H9 (cell line): Measurements from ENCODE around the gene SPCS3. TPM values are rescaled to one million over a fixed set of nuclear protein-coding genes. Genes with fewer than 3 reads are reported as not detected.

Source experiments
- DNase-seq: peaks from one replicate; pipeline ENCODE4 v3.0.0-alpha.2; 2017
- H2AFZ ChIP-seq: one replicate; pipeline ENCODE4 v1.6.1; 2013; ENCODE audit warnings: mild to moderate bottlenecking, low read length, control low read depth, moderate library complexity
- H2AK5ac ChIP-seq: 2 replicates; pipeline ENCODE4 v1.6.1; 2013; ENCODE audit warnings: low read length, control low read depth, mixed read lengths; ENCODE audit not compliant: insufficient read length
- H2BK120ac ChIP-seq: one replicate; pipeline ENCODE4 v1.6.1; 2013; ENCODE audit warnings: low read depth, mild to moderate bottlenecking, low read length, control low read depth, inconsistent platforms; ENCODE audit not compliant: poor library complexity, severe bottlenecking
- H2BK12ac ChIP-seq: 2 replicates; pipeline ENCODE4 v1.6.1; 2013; ENCODE audit warnings: low read length, control low read depth, mixed read lengths, low read depth; ENCODE audit not compliant: insufficient read length
- H2BK15ac ChIP-seq: 2 replicates; pipeline ENCODE4 v1.6.1; 2013; ENCODE audit warnings: low read depth, low read length, control low read depth
- H2BK20ac ChIP-seq: one replicate; pipeline ENCODE4 v1.6.1; 2013; ENCODE audit warnings: low read depth, mild to moderate bottlenecking, low read length, control low read depth, inconsistent platforms; ENCODE audit not compliant: poor library complexity, severe bottlenecking
- H2BK5ac ChIP-seq: 2 replicates; pipeline ENCODE4 v1.6.1; 2013; ENCODE audit warnings: low read length, control low read depth, mixed read lengths; ENCODE audit not compliant: insufficient read length
- H3K14ac ChIP-seq: 2 replicates; pipeline ENCODE4 v1.6.1; 2013; ENCODE audit warnings: low read length, control low read depth; ENCODE audit not compliant: insufficient read depth
- H3K18ac ChIP-seq: 2 replicates; pipeline ENCODE4 v1.6.1; 2013; ENCODE audit warnings: low read depth, mild to moderate bottlenecking, mixed read lengths, low read length, control low read depth; ENCODE audit not compliant: insufficient read length
- H3K23ac ChIP-seq: 2 replicates; pipeline ENCODE4 v1.6.1; 2013; ENCODE audit warnings: low read length, control low read depth, mixed read lengths, low read depth; ENCODE audit not compliant: insufficient read length
- H3K23me2 ChIP-seq: 2 replicates; pipeline ENCODE4 v1.6.1; 2013; ENCODE audit warnings: low read depth, mild to moderate bottlenecking, mixed read lengths, low read length, control low read depth; ENCODE audit not compliant: insufficient read length, poor library complexity, severe bottlenecking
- H3K27ac ChIP-seq: 2 replicates; pipeline ENCODE4 v1.5.1; 2013; ENCODE audit warnings: low read length, control low read depth, mixed read lengths, low read depth; ENCODE audit not compliant: insufficient read length
- H3K27me3 ChIP-seq: 2 replicates; pipeline ENCODE4 v1.6.1; 2013; ENCODE audit warnings: low read length, control low read depth, inconsistent platforms; ENCODE audit not compliant: insufficient read depth
- H3K4ac ChIP-seq: 2 replicates; pipeline ENCODE4 v1.6.1; 2013; ENCODE audit warnings: low read depth, mild to moderate bottlenecking, control low read depth, inconsistent platforms, low read length, moderate library complexity
- H3K4me1 ChIP-seq: 2 replicates; pipeline ENCODE4 v1.6.1; 2013; ENCODE audit warnings: low read length, control low read depth, inconsistent platforms; ENCODE audit not compliant: insufficient read depth
- H3K4me2 ChIP-seq: 2 replicates; pipeline ENCODE4 v1.6.1; 2013; ENCODE audit warnings: low read length, control low read depth, mixed read lengths; ENCODE audit not compliant: insufficient read length, insufficient read depth
- H3K56ac ChIP-seq: 2 replicates; pipeline ENCODE4 v1.6.1; 2013; ENCODE audit warnings: low read depth, mild to moderate bottlenecking, mixed read lengths, low read length, control low read depth; ENCODE audit not compliant: insufficient read length
- H3K79me1 ChIP-seq: 2 replicates; pipeline ENCODE4 v1.6.1; 2013; ENCODE audit warnings: low read depth, mild to moderate bottlenecking, moderate library complexity, low read length, control low read depth, inconsistent platforms; ENCODE audit not compliant: insufficient read depth, poor library complexity, severe bottlenecking
- H3K79me2 ChIP-seq: 2 replicates; pipeline ENCODE4 v1.6.1; 2013; ENCODE audit warnings: low read length, control low read depth, inconsistent platforms; ENCODE audit not compliant: insufficient read depth
- H3K9ac ChIP-seq: 2 replicates; pipeline ENCODE4 v1.6.1; 2013; ENCODE audit warnings: low read length, control low read depth, mixed read lengths; ENCODE audit not compliant: insufficient read length; ENCODE audit errors: extremely low read depth
- H3K9me3 ChIP-seq: one replicate; pipeline ENCODE4 v1.6.1; 2013; ENCODE audit warnings: low read depth, low read length, inconsistent platforms; ENCODE audit not compliant: control insufficient read depth
- H3T11ph ChIP-seq: one replicate; pipeline ENCODE4 v1.6.1; 2013; ENCODE audit warnings: mild to moderate bottlenecking, low read length, control low read depth, inconsistent platforms
- H4K20me1 ChIP-seq: one replicate; pipeline ENCODE4 v1.6.1; 2013; ENCODE audit not compliant: control insufficient read depth, insufficient read length, insufficient read depth
- H4K5ac ChIP-seq: 2 replicates; pipeline ENCODE4 v1.6.1; 2013; ENCODE audit warnings: low read depth, mild to moderate bottlenecking, mixed read lengths, low read length, control low read depth; ENCODE audit not compliant: insufficient read length
- H4K8ac ChIP-seq: replicated peaks from 2 replicates; pipeline ENCODE4 v1.6.1; 2013; ENCODE audit warnings: low read length, control low read depth, mixed read lengths, low read depth; ENCODE audit not compliant: insufficient read length
- H4K91ac ChIP-seq: 2 replicates; pipeline ENCODE4 v1.6.1; 2013; ENCODE audit warnings: low read depth, mild to moderate bottlenecking, moderate library complexity, mixed read lengths, low read length, control low read depth; ENCODE audit not compliant: insufficient read length
- H3K27ac Mint-ChIP-seq, 3 experiments: 2 replicates in 2 of 3; 3 replicates in 1 of 3; pipeline ENCODE4 v1.8.0; 2020 to 2021; ENCODE audit warnings: mixed read lengths in 3 of 3, mild to moderate bottlenecking in 1 of 3, moderate library complexity in 1 of 3
- H3K27me3 Mint-ChIP-seq: 2 replicates; pipeline ENCODE4 v1.8.0; 2021; ENCODE audit warnings: low read depth, mild to moderate bottlenecking, moderate library complexity, mixed read lengths
- H3K36me3 Mint-ChIP-seq, 3 experiments: 2 replicates in 2 of 3; 3 replicates in 1 of 3; pipeline ENCODE4 v1.8.0; 2020 to 2021; ENCODE audit warnings: low read depth in 3 of 3, mixed read lengths in 3 of 3; ENCODE audit not compliant: insufficient read depth in 1 of 3
- H3K4me1 Mint-ChIP-seq, 2 experiments: 2 replicates each; pipeline ENCODE4 v1.8.0; 2020; ENCODE audit warnings: mixed read lengths in 2 of 2
- H3K4me3 Mint-ChIP-seq, 2 experiments: 2 replicates in 1 of 2; 3 replicates in 1 of 2; pipeline ENCODE4 v1.8.0; 2020 to 2021; ENCODE audit warnings: mild to moderate bottlenecking in 2 of 2, mixed read lengths in 2 of 2, moderate library complexity in 1 of 2
- H3K9me3 Mint-ChIP-seq, 2 experiments: 2 replicates in 1 of 2; 3 replicates in 1 of 2; pipeline ENCODE4 v1.8.0; 2020; ENCODE audit warnings: mild to moderate bottlenecking in 2 of 2, mixed read lengths in 2 of 2, moderate library complexity in 1 of 2
- CTCF ChIP-seq: fragments of 200-600 bp; sonication (generic); conservative IDR thresholded peaks from 3 replicates; pipeline ENCODE4 v1.8.0; 2021; ENCODE audit warnings: antibody characterized with exemption, mild to moderate bottlenecking
- WGBS: extraction: QIAGEN DNeasy Blood & Tissue Kit; methylation state at CpG from one replicate; pipeline ENCODE4 v1.1.7; 2013; ENCODE audit warnings: missing lambda C conversion rate, low lambda C conversion rate, mixed read lengths; ENCODE audit not compliant: insufficient read length; ENCODE audit errors: extremely low coverage; 5-methylcytosine and 5-hydroxymethylcytosine counted together
- total RNA-seq: library from RNA; stranded (reverse); gene quantifications from 2 replicates; pipeline ENCODE4 v1.2.1, GENCODE V29; 2021

The SPCS3 gene
- total RNA-seq, 1 experiment from 2014 or later, result 113 TPM

GRCh38 chr4:176340871-176341685, 21.3 kb downstream of the SPCS3 start:
- no peak overlapping the region for H3K9ac ChIP-seq
- no peak overlapping the region for H3K23ac ChIP-seq
- H2AK5ac ChIP-seq, result no peak overlapping the region
- no peak overlapping the region for H2BK5ac ChIP-seq
- H3K18ac ChIP-seq, result no peak overlapping the region
- H3T11ph ChIP-seq, result no peak overlapping the region
- H3K4me3 Mint-ChIP-seq, result no peak overlapping the region
- H2BK20ac ChIP-seq, result no peak overlapping the region
- H2AFZ ChIP-seq, result no peak overlapping the region
- peaks cover 8% of the 10 kb centered on the region for H3K9me3 ChIP-seq
- no CpG with 5 or more reads among the region's 8 CpGs for WGBS
- no peak overlapping the region for H3K56ac ChIP-seq
- H3K27ac Mint-ChIP-seq, result no peak overlapping the region
- H3K14ac ChIP-seq, result no peak overlapping the region
- no peaks in the 10 kb centered on the region for H3K23me2 ChIP-seq
- no peak overlapping the region for H3K27ac ChIP-seq
- no peaks in the 10 kb centered on the region for H3K27me3 Mint-ChIP-seq
- no peaks in the 10 kb centered on the region for H4K20me1 ChIP-seq
- no peak overlapping the region for H2BK120ac ChIP-seq
- peaks cover 9% of the 10 kb centered on the region in 2 experiments for H3K4me1 Mint-ChIP-seq
- no peak overlapping the region for H2BK15ac ChIP-seq
- DNase-seq, result no peak
- H3K4ac ChIP-seq, result no peak overlapping the region
- peaks cover 17 to 32% (median 18%) of the 10 kb centered on the region in 3 experiments for H3K36me3 Mint-ChIP-seq
- H3K79me1 ChIP-seq, result no peaks in the 10 kb centered on the region
- no peaks in the 10 kb centered on the region for H3K79me2 ChIP-seq
- H4K8ac ChIP-seq, result no peak overlapping the region
- no peak overlapping the region for H2BK12ac ChIP-seq
- H3K4me2 ChIP-seq, result no peak overlapping the region
- no peak overlapping the region for H4K91ac ChIP-seq
- TF ChIP-seq CTCF, result peak; percentile 73
- H3K27me3 ChIP-seq, result no peaks in the 10 kb centered on the region
- H3K4me1 ChIP-seq, result no peaks in the 10 kb centered on the region
- peaks cover 28 to 30% of the 10 kb centered on the region in 2 experiments for H3K9me3 Mint-ChIP-seq
- H4K5ac ChIP-seq, result no peak overlapping the region
